HG03135 (cell line): ENCODE measurements around the gene TIA1.
"Not testable (repeated sequence)": the region's sequence is repeated elsewhere in the genome, so short reads cannot be mapped to it uniquely, and the experiment has no call there.

Source experiments
- ATAC-seq: cut with Tn5 transposase; IDR thresholded peaks from one replicate; pipeline ENCODE4 v1.9.1; 2021; ENCODE audit warnings: mild to moderate bottlenecking, moderate library complexity; ENCODE audit not compliant: unreplicated experiment

TIA1 gene

DNA sequence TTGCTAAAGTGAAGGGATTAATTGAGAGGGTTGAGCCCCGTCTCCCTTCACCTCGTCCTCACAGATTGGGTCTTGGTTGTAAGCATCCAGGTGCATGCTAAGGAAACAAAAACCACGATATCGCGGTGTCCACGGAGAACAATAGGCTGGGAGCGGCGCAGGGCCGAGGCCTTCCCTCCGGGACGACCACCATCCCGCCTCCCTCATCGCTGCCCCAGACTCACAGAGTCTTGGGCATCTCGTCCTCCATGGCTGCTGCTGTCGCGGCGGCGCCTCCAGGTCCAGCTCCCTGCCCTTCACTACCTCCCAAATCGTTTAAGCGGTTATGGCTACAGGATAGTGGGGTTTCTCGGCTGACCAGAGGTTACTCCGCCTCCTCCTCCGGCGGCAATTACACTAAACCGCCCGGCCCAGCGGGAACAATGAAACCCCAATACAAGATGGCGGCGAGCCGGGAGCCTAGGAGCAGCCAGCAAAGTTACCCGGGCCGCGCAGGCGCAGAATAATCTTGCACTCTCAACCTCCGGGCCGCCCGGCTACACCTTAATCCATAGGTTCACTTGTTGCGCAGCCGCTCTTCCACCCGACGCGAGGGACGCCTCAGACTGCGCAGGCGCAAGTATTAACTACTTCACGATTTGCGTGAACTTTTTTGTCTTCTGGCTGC lies at the start of gene TIA1:
Gene TIA1 (minus strand): TSS at position 448 of the 667 bp plus-strand sequence. CDS start 198 bp downstream, at position 250.
- ATAC-seq = peak; percentile 91

DNA sequence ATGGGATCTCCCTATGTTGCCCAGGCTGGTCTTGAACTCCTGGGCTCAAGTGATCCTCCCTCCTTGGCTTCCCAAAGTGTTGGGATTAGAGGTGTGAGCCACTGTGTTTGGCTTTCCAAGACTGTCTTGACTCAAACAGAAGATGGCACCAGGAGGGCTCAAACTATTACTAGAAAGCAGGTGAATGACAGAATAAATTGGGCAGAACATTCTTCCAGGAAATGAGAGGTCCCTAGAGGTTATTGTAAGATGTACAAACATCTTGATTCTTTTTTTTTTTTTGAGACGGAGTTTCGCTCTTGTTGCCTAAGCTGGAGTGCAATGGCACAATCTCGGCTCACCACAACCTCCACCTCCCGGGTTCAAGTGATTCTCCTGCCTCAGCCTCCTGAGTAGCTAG lies 49.4 kb upstream of the TIA1 start:
- not testable (repeated sequence) for ATAC-seq

- ATAC-seq = no peak
These were observed 35.2 kb upstream of the TIA1 start for GRCh38 chr2:70283500-70284191.

- ATAC-seq = no peak
These were observed 34.0 kb upstream of the TIA1 start for GRCh38 chr2:70282439-70282838.

GRCh38 chr2:70280242-70280798 lies 31.9 kb upstream of the TIA1 start:
- no peak for ATAC-seq

DNA sequence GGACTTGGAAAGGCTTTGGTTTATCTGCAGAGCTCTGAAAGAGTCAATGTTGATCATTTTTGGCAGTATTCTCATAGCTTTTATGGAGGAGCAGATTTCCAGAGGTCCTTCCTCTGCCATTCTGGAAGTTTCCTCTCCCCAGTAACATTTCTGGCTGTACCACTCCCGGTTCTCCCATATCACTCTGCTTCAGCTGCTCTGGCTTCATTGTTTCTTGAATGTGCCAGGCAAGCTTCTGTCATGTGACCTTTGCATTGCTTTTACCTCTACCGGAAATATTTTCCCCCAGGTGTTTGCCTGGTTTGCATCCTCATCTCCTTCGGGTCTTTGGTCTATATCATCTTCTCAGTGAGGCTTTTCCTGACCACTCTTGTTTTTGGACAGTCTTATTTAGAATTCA lies 21.9 kb upstream of the TIA1 start:
- ATAC-seq = no peak

GRCh38 chr2:70269422-70270302 lies 21.2 kb upstream of the TIA1 start:
- ATAC-seq = not testable (repeated sequence)

GRCh38 chr2:70266925-70267324 lies 18.5 kb upstream of the TIA1 start:
- ATAC-seq = not testable (repeated sequence)

DNA sequence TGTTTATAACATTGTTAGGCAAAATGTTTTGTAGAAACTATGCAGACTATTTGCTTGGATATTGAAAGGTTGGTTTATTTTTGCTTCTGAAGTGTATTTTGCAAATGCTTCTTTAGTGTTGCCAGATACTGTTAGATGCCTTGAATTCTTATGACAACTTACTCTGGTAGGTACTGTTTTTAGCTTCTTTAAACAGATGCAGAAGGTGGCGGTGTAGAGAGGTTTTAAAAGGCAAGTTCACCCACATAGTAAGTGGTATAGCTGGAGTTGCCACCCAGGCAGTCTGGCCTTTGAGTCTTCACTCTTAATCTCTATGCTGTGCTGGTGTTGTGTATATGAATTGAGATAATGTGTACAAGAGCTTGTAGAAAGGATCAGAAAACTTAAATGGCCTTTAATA lies 13.1 kb upstream of the TIA1 start:
- no peak for ATAC-seq

GRCh38 chr2:70258532-70258875 lies 10.1 kb upstream of the TIA1 start:
- ATAC-seq = peak; percentile 17

- ATAC-seq = no peak
These were observed 7.3 kb upstream of the TIA1 start for GRCh38 chr2:70255637-70256314.

DNA sequence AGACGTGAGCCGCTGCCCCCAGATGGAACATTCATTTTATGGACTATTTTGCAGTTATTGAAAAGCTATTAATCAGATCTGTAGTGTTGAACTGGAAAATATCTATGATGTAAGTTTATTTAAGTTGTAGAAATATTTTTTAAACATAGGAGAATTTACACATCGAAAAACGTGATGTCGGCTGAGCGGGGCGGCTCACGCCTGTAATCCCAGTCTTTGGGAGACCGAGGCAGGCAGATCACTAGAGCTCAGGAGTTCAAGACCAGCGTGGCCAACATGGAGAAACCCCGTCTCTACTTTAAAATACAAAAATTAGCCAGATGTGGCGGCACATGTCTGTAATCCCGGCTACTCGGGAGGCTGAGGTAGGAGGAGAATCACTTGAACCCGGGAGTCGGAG lies 2.0 kb upstream of the TIA1 start:
- ATAC-seq = no peak

DNA sequence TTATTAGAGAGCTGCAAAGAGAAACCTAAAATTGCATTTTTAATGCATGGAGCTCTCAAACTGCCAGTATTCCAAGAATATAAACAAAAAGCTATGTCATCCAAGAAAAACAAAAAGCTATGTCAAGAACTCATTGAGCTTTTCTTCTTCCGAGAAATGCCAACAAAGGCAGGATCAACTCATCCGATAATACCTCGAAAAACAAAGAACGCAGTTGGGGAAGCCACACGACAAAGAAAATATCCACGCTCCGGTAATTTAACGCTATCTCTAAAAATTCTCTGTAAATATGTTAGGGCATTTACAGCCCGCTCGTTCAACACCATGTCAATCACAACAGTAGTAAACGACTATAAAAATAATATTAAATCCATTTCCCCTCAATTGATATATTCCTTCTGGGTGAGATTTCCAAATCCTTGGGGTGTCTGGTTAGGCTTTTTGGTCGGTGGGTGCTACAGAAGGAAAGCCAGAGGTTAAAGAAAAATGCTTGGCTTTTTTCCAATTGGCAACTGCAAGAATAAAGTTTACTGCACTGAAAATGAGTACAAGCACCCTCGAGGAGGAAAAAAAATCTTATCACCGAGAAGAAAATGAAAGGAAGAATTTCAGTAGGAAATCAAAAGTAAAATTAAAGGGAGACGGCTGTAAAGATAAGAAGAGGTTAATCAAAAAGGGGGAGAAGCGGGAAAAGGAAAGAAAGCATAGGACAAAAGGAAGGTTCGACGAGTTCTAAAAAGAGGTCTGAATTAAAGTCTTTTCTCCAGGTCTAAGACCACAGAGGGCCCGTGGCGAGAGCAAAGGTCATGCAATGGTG lies 856 bp downstream of the TIA1 start:
- ATAC-seq = no peak

DNA sequence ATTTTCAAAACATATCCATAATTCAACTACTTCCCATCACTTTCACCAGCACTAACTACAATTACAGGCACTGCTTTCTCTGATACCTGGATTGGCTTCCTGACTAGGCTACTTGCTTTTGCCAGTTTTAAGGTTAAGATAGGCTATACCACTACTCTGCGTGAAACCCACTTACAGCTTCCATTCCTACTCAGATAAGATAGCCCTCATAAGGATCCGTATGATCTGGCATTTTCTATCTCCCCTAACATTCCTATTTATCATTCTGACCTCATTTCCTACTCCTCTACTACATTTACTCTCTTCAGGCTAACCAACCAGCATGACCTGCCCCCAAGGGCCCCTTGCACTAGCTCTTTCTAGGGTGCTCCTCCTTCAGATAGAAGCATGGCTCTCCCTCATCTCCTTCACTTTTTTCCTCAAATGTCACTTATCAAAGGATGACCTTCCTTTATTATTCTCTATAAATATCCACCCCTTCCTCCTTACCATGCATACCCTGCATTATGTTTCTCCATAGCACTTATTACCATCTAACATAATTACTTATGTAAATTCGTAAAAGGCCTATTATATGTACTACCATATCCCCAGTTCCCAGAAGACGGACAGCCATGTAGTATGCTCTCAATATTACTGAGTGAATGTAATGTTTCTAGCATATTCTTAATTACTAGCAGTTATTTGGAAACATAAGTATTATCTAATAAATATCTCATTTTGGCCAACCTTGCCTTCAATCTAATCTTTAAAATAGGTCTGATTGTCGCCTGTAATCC lies 4.4 kb downstream of the TIA1 start:
- ATAC-seq = no peak

GRCh38 chr2:70242552-70242951 lies 5.9 kb downstream of the TIA1 start:
- no peak for ATAC-seq

DNA sequence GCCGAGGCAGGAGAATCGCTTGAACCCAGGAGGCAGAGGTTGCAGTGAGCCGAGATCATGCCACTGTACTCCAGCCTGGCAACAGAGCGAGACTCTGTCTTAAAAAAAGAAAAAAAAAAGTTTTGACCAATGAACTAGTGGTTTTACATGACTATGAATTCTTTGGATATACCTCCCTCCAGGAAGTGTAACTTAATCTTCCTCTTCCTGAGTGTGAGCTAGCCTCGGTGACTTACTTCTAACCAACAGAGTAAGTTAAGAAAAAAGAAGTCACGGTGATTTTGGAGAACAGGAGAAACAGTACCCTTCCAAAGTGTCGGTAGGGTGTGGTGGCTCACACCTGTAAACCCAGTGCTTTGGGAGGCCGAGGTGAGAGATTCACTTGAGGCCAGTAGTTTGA lies 7.1 kb downstream of the TIA1 start:
- no peak for ATAC-seq

DNA sequence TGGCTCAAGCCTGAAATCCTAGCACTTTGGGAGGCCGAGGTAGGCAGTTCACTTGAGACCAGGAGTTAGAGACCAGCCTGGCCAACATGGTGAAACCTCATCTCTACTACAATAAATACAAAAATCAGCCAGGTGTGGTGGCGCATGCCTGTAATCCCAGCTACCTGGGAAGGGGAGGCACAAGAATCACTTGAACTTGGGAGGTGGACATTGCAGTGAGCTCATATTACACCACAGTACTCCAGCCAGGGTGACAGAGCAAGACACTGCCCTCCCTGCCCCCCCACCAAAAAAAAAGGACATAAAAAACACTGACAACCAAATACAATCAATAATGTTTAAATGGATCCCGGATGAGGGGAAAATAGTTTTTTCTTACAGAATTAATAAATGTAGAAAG lies 7.8 kb downstream of the TIA1 start:
- no peak for ATAC-seq

DNA sequence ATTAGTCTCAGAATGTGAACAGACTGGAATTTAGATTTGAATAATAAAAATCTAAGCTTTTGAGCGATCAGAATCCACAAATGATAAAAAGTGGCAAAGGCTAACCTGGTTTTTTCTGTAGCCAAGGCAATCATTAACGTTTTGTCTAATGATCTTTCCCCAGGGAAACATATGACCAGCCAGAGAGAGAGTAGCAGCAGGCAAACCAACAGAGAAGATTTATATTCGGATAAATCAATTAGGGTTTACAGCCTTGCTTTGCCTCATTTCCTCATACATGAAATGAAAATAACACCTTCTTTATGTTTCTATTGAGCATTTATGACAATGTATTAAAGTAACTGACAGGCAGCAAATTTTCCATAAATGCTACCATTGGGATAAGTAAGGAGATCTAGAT lies 14.5 kb downstream of the TIA1 start:
- no peak for ATAC-seq

DNA sequence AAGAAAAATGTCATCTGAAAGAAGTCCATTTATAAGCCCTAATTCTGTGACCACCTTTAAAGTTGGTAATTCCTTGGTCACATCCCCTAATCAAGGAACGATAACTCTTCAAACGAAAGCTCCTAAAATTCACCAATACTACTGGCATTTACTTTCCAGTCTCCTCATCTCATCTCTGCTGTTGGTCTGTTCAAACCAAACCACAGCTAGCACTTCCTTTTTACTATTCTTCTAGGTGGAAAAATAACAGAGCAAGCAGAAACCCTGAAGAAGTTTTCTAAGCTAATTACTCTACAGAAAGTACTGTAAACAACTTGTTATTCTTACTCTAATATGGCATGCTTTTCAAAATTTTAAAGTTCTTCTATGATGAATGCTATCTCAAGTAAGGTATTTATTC lies 21.6 kb downstream of the TIA1 start:
- ATAC-seq = no peak
